Neural progenitor cell (in vitro differentiated cells): Measurements from ENCODE around the gene HMCN1.

Source experiments
- CTCF ChIP-seq: fragments of 200-600 bp; sonication (generic); IDR thresholded peaks from 2 replicates; pipeline ENCODE4 v1.5.1; 2017; ENCODE audit warnings: antibody characterized with exemption, mild to moderate bottlenecking
- EZH2 ChIP-seq: fragments of 200-600 bp; sonication (generic); IDR thresholded peaks from 2 replicates; pipeline ENCODE4 v1.6.1; 2017; ENCODE audit warnings: antibody characterized with exemption, mild to moderate bottlenecking, moderate library complexity

- TF ChIP-seq CTCF (no peak), EZH2 (no peak)
Measured at GRCh38 chr1:185860311-185860710, 126.1 kb downstream of the HMCN1 start.
